HPDE6-E6E7 (cell line): ENCODE results near the gene STXBP1.
"Not testable (repeated sequence)": the region's sequence is repeated elsewhere in the genome, so short reads cannot be mapped to it uniquely, and the experiment has no call there.

Experiments used
- DNase-seq: peaks from one replicate; pipeline ENCODE4 v3.0.0; 2011; ENCODE audit warnings: missing footprints; ENCODE audit errors: extremely low spot score

The STXBP1 gene

DNA sequence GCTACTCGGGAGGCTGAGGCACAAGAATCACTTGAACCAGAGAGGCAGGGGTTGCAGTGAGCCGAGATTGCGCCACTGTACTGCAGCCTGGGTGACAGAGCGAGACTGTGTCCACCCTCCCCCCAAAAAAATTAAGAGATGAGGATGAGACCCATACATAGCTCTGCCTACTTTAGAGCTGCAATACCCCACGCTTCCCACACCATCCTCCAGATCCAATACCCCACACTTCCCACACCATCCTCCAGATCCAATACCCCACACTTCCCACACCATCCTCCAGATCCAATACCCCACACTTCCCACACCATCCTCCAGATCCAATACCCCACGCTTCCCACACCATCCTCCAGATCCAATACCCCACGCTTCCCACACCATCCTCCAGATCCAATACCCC, 34.9 kb upstream of the STXBP1 start:
- DNase-seq, result not testable (repeated sequence)

DNA sequence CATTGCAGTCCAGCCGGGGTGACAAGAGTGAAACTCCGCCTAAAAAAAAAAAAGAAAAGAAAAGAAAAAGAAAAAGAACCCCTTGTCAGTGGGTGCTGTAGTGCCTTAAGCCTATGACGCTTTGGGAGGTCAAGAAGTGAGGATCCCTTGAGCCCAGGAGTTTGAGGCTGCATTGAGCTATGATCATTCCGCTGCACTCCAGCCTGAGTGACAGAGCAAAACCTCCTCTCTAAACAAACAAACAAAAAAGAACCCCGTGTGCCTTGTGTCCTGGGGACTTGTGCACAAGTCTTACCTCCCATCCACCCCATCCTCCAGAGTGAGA, 33.5 kb upstream of the STXBP1 start:
- DNase-seq, result no peak

DNA sequence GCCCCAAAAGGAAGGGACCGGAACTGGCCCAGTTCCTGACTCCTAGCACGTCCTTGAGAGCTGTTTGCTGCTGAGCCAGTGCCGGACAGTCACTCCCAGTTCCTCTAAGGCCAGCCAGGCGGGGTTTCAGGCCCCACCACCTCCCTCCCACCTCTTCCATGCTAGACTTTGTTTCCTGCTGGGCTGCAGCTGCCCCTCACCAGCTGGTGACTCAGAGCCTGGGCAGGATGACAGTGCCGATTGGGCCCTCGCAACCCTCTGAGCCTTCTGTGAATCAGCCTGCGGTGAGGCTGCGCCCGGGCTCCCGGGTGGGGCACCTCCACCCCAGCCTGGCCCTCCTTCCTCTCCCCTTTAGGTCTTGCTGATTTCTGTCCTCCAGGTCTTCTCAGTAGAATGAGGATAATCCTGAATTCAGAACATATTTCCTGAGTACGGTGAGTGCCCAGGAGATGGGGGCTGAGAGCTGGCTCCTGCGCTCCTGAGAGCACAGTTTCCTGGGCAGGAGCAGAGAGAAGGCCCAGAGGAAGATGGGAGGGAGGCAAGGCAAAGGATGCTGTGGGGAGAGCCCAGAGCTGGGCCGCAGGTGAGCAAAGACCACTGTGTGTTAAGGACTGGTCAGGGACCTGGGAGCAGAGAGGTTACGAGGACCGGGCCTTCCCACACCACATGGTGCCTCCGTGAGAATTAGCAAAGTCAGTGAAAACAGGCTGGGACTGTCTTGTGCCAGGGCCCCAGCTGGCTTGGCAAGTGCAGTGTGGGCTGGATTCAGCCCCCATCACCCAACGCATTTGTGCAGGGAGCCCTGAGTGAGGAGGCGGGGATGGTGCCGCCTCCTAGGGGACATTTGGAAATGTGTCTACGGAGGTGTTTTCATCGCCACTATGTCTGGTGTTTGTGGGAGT, 32.9 kb upstream of the STXBP1 start:
- peak; percentile 93 for DNase-seq

DNA sequence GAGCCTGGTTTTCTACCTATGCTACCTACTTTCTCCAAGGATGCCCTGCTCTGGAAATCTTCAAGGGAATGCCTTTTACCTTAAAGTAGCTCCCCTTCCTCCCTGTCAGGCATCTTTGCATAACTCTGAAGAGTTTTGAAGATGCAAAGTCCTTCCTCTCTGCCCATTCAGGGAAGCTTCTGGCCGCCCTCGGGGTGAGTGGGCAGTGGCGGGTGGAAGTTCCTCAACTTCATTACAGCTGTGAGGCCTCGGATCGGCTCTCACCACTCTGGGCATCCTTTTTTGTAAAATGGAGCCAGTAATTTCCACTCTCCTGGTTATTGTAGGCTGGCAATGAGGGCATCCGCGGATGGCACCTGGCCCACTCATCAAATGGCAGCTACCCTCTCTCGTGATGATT, 31.7 kb upstream of the STXBP1 start:
- no peak for DNase-seq

GRCh38 chr9:127580879-127581475, 31.1 kb upstream of the STXBP1 start:
- no peak for DNase-seq

- DNase-seq, result not testable (repeated sequence)
Measured at GRCh38 chr9:127584474-127584805, 27.6 kb upstream of the STXBP1 start.

DNA sequence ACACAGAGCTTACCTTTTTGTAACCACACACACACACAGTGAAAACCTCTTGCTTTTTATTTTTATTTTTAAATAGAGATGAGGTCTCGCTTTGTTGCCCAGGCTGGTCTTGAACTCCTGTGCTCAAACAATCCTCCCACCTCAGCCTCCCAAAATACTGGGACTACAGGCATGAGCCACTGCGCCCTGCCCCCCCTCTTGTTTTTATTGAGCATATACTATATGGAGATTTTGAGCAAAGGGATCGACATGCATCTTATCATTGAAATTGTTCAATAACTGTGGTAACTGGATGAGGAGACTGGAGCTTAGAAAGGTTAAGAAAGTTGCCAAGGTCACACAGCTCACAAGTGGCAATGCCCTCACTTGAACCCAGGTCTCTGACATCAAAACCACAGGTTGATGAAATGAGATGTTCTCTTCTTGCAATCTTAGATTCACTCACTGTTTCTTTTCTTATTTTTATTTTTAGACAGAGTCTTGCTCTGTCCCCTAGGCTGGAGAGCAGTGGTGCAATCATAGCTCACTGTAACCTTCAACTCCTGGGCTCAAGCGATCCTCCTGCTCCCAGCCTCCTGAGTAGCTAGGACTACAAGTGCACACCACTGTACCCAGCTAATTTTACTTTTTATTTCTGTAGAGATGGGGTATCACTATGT, 26.8 kb upstream of the STXBP1 start:
- no peak for DNase-seq

DNA sequence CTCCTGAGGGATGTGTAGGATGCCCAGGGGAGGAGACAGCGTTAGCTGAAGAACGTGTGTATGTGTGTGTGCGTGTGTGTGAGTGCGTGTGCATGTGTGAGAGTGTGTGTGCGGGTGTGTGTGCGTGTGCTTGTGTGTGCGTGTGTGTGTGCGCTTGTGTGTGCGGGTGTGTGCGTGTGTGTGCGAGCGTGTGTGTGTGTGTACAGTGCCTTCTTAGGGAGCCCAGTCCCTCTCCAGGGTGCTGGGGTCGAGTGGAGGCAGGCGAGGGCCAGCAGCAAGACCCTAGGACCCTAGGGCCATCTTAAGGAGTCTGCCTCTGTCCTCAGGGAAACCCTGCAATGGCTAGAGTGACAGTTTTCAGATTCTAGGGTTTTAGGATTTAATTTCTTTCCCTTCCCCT, 26.0 kb upstream of the STXBP1 start:
- DNase-seq, result no peak

DNA sequence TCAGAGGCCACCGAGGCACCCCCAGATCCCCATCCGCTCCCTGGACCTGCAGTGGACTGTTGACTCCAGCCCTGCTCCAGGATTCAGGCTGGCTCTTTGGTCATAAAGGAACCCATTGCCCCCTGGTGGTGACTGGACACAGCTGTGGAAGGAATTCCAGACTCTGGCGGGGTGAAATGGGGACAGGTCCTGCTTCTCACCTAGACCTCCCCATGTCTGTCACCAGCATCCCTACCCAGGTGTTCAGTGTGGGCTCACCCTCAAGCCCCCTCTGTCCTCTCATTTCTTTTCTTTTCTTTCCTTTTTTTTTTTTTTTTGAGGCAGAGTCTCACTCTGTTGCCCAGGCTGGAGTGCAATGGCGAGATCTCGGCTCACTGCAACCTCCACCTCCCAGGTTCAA, 25.5 kb upstream of the STXBP1 start:
- peak; percentile 78 for DNase-seq

GRCh38 chr9:127587966-127588365, 24.1 kb upstream of the STXBP1 start:
- DNase-seq, result no peak

- DNase-seq, result no peak
Measured at GRCh38 chr9:127588740-127589506, 23.2 kb upstream of the STXBP1 start.

GRCh38 chr9:127589955-127590370, 22.1 kb upstream of the STXBP1 start:
- no peak for DNase-seq

GRCh38 chr9:127595611-127596010, 16.5 kb upstream of the STXBP1 start:
- no peak for DNase-seq

DNA sequence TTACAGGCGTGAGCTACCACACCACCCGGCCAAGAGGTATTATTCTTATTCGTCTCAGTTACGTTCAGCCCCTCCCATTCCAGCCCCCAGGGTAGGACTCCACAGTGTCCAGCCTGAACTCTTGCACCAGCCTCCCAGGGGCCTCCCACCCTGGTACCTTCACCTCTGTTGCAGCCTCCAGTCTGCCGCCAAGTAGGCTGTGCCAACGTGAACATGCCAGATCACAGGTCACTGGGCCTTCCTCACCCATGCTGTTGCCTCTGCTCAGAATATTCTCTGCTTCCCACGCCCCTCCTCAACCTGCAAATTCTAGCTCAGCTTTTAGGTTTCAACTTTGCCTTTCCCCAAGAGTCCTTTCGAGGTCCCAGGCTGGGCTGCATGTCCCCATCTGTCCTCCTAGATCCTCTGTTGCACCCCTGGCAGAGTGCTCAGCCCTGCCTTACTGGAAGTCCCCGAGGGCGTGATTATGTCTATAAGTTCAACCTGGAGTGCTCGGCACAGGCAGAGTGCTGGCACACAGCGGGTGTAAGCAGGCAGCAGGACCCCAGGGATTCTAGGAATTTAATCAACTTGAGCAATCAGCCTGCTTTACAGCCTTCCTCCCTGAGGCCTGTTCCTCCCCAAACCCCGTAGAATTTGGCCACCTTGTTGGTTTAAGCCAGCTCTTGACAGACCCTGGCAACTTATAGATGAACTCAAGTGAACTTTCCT, 13.1 kb upstream of the STXBP1 start:
- DNase-seq, result no peak

DNA sequence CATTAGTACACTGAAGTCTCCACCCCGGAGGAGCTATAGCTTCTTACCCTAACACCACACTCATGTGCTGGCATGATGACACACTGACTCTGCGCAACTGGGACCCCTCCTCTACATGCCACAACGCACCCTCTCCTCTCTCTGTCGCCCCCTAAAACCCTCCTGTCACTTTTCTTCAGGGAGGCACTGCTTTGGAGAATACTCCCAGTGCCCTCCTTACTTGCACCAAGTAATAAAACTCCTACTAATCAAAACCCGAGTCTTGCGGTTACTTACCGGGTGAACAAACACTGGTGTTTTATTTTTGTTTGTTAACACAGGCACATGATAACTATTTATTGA, 12.6 kb upstream of the STXBP1 start:
- DNase-seq, result no peak

DNA sequence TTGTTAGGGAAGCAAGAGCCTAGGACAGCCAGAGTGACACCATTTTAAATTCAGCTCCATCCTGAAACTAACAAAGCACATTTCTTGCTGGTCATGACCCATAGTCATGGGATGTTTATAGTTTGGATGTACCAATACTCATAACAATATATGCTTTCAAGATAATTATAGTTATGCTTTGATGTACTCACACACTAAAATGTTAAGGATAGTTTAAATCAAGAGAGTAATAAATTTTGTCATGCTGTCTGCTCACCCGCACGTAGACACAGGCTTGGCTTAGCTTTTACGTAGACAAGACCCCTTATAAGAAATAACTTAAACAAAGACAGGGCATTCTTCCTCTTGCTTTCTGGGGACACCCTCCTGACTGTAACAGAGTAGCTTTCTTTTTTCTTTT, 8.9 kb upstream of the STXBP1 start:
- no peak for DNase-seq

GRCh38 chr9:127606043-127606442, 6.0 kb upstream of the STXBP1 start:
- DNase-seq, result no peak

GRCh38 chr9:127608104-127608966, 3.7 kb upstream of the STXBP1 start:
- peak; percentile 92 for DNase-seq

- no peak for DNase-seq
Measured at GRCh38 chr9:127611603-127611898, 526 bp upstream of the STXBP1 start.

- DNase-seq, result no peak
Measured at GRCh38 chr9:127612939-127613582, 984 bp downstream of the STXBP1 start.

DNA sequence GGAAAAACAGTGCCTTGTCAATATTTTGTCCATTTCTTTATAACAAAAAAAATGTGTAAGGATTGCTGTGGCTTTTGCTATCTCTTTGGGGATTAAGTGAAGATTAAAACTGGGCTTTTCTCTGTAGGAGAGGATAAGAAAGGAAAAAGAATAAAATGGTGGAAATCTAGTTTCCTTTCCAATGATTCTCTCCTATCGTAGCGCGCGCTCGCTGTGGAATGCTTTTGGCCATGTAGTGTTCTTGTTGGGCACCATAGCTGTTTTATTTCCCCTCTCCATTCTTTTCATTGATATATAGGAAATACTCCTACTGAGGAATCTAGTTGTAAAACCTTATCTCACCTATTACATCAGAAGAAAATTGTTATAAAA, 1.5 kb downstream of the STXBP1 start:
- no peak for DNase-seq
